CD4-positive, alpha-beta memory T cell (primary cell): ENCODE results near the gene DNAAF8. TPM values are rescaled to one million over a fixed set of nuclear protein-coding genes. Genes with fewer than 3 reads are reported as not detected.

Source experiments
- CTCF ChIA-PET: fragments of 350-600 bp; sonication (Branson Sonifier 250); formaldehyde crosslinking; loops from one replicate; lab custom pipeline; 2021; ENCODE audit warnings: inconsistent platforms; ENCODE audit not compliant: partially characterized antibody; lab: Charles Lee
- POLR2A ChIA-PET: fragments of 350-600 bp; sonication (Branson Sonifier 250); formaldehyde crosslinking; loops from one replicate; lab custom pipeline; 2021; ENCODE audit not compliant: partially characterized antibody; lab: Charles Lee
- DNase-seq, 5 donors: peaks; one replicate each; pipeline versions ENCODE4 v3.0.0 to v3.0.0-alpha.2; 2020 to 2022; ENCODE audit warnings: mixed read lengths in 1 of 5
- H3K27ac ChIP-seq: one replicate; pipeline ENCODE4 v1.7.0; 2013; ENCODE audit warnings: low read depth, low read length
- H3K27me3 ChIP-seq: 2 replicates; pipeline ENCODE4 v1.7.0; 2013; ENCODE audit warnings: mild to moderate bottlenecking, low read length, moderate library complexity; ENCODE audit not compliant: insufficient read depth
- H3K36me3 ChIP-seq: 2 replicates; pipeline ENCODE4 v1.7.0; 2013; ENCODE audit warnings: mild to moderate bottlenecking, low read length, moderate library complexity; ENCODE audit not compliant: insufficient read depth
- H3K4me1 ChIP-seq: 2 replicates; pipeline ENCODE4 v1.7.0; 2013; ENCODE audit warnings: mild to moderate bottlenecking, low read length, moderate library complexity; ENCODE audit not compliant: insufficient read depth
- H3K4me3 ChIP-seq, 2 donors: one replicate each; pipeline ENCODE4 v1.7.0; 2013; ENCODE audit warnings: low read length in 2 of 2, mild to moderate bottlenecking in 1 of 2
- H3K9me3 ChIP-seq, 2 donors: one replicate each; pipeline ENCODE4 v1.7.0; 2013; ENCODE audit warnings: low read length in 2 of 2, control low read depth in 1 of 2; ENCODE audit not compliant: control insufficient read depth in 1 of 2
- H3K27ac Mint-ChIP-seq, 7 donors: one replicate each; pipeline ENCODE4 v1.8.0; 2020 to 2021; ENCODE audit warnings: mixed read lengths in 7 of 7, mild to moderate bottlenecking in 6 of 7, inconsistent platforms in 3 of 7, moderate library complexity in 3 of 7
- H3K27me3 Mint-ChIP-seq, 2 donors: one replicate each; pipeline ENCODE4 v1.8.0; 2020 to 2021; ENCODE audit warnings: mixed read lengths in 2 of 2
- H3K36me3 Mint-ChIP-seq, 2 donors: one replicate each; pipeline ENCODE4 v1.8.0; 2020 to 2021; ENCODE audit warnings: mixed read lengths in 2 of 2, inconsistent platforms in 1 of 2, mild to moderate bottlenecking in 1 of 2
- H3K4me1 Mint-ChIP-seq, 4 donors: one replicate each; pipeline ENCODE4 v1.8.0; 2020 to 2021; ENCODE audit warnings: mixed read lengths in 4 of 4, mild to moderate bottlenecking in 1 of 4
- H3K4me3 Mint-ChIP-seq, 8 donors: one replicate each; pipeline ENCODE4 v1.8.0; 2020 to 2021; ENCODE audit warnings: mixed read lengths in 8 of 8, mild to moderate bottlenecking in 7 of 8, moderate library complexity in 6 of 8, inconsistent platforms in 3 of 8
- H3K9me3 Mint-ChIP-seq, 8 donors: one replicate each; pipeline ENCODE4 v1.8.0; 2020 to 2021; ENCODE audit warnings: mixed read lengths in 8 of 8, mild to moderate bottlenecking in 5 of 8, inconsistent platforms in 3 of 8, moderate library complexity in 1 of 8
- intact Hi-C: fragments of 100-400 bp; cut with micrococcal nuclease; formaldehyde crosslinking; loops from one replicate; pipeline ENCODE4 v1.15.1; 2023
- polyA plus RNA-seq, 2 donors: library from polyadenylated mRNA; unstranded; fragments of 300-500 nt; fragmentation: Illumina TruSeq; gene quantifications; one replicate each; pipeline ENCODE4 v1.2.3, GENCODE V29; 2021
- total RNA-seq, 2 experiments: library from RNA; stranded (reverse); gene quantifications; one replicate each; pipeline ENCODE4 v1.2.3, GENCODE V29; 2021

DNAAF8 gene
- total and polyA plus RNA-seq, 4 experiments from 2014 or later = 0.11 to 0.64 (median 0.12) TPM; not detected in 1

GRCh38 chr16:4788489-4788889, 54.2 kb downstream of the DNAAF8 start:
- no peaks in the 10 kb centered on the region for H3K36me3 ChIP-seq
- intact Hi-C loops = no loop called here
- H3K27me3 Mint-ChIP-seq = peaks cover 0 to 2% of the 10 kb centered on the region in 2 donors
- DNase-seq = no peak
- no peaks in the 10 kb centered on the region for H3K9me3 ChIP-seq
- no peaks in the 10 kb centered on the region for H3K27me3 ChIP-seq
- no peaks in the 10 kb centered on the region for H3K9me3 Mint-ChIP-seq
- ChIA-PET CTCF (no interaction called here), POLR2A (no interaction called here)
- H3K27ac ChIP-seq = no peak overlapping the region
- H3K36me3 Mint-ChIP-seq = no peaks in the 10 kb centered on the region
- no peaks in the 10 kb centered on the region for H3K4me1 ChIP-seq
- H3K4me3 Mint-ChIP-seq = no peak overlapping the region
- no peak overlapping the region for H3K4me3 ChIP-seq
- H3K4me1 Mint-ChIP-seq = no peaks in the 10 kb centered on the region
- peak overlapping the region in 1 of 7 donors; percentile 42 for H3K27ac Mint-ChIP-seq

- no peak overlapping the region for H3K27ac ChIP-seq
- H3K27me3 Mint-ChIP-seq = peaks cover 0 to 2% of the 10 kb centered on the region in 2 donors
- no peaks in the 10 kb centered on the region for H3K4me1 ChIP-seq
- intact Hi-C loops = no loop called here
- H3K36me3 ChIP-seq = no peaks in the 10 kb centered on the region
- DNase-seq = no peak
- no peak overlapping the region for H3K4me3 Mint-ChIP-seq
- H3K27ac Mint-ChIP-seq = peak overlapping the region in 2 of 7 donors; percentile 42 to 46
- POLR2A ChIA-PET = no interaction called here
- no peaks in the 10 kb centered on the region for H3K9me3 ChIP-seq
- H3K9me3 Mint-ChIP-seq = no peaks in the 10 kb centered on the region
- H3K4me1 Mint-ChIP-seq = no peaks in the 10 kb centered on the region
- H3K27me3 ChIP-seq = no peaks in the 10 kb centered on the region
- CTCF ChIA-PET = no interaction called here
- H3K4me3 ChIP-seq = no peak overlapping the region
- H3K36me3 Mint-ChIP-seq = no peaks in the 10 kb centered on the region
Measured at GRCh38 chr16:4788910-4789309, 54.6 kb downstream of the DNAAF8 start.

DNA sequence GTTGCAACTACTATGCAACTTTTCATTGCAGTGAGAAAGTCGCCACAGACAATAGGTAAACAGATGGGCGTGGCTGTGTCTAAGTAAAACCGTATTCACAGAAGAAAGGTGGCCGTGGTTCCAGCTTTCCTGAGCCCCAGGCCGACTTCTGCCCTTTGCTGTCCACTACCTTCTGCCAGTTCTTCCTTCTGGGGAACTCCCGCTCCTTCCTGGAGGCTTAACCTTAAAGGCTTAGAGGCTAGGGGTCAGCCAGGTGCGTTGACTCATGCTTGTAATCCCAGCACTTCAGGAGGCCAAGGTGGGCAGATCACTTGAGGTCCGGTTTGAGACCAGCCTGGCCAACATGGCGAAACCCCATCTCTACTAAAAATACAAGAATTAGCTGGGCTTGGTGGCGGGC, 55.9 kb downstream of the DNAAF8 start:
- ChIA-PET CTCF (no interaction called here), POLR2A (no interaction called here)
- H3K9me3 Mint-ChIP-seq = no peaks in the 10 kb centered on the region
- Histone ChIP-seq H3K4me3 (no peak overlapping the region), H3K27ac (no peak overlapping the region), H3K4me1 (no peaks in the 10 kb centered on the region), H3K27me3 (no peaks in the 10 kb centered on the region), H3K9me3 (no peaks in the 10 kb centered on the region), H3K36me3 (no peaks in the 10 kb centered on the region)
- no peaks in the 10 kb centered on the region for H3K36me3 Mint-ChIP-seq
- DNase-seq = no peak
- no peak overlapping the region for H3K27ac Mint-ChIP-seq
- H3K27me3 Mint-ChIP-seq = peaks cover 0 to 2% of the 10 kb centered on the region in 2 donors
- intact Hi-C loops = no loop called here
- no peak overlapping the region for H3K4me3 Mint-ChIP-seq
- H3K4me1 Mint-ChIP-seq = no peaks in the 10 kb centered on the region

DNA sequence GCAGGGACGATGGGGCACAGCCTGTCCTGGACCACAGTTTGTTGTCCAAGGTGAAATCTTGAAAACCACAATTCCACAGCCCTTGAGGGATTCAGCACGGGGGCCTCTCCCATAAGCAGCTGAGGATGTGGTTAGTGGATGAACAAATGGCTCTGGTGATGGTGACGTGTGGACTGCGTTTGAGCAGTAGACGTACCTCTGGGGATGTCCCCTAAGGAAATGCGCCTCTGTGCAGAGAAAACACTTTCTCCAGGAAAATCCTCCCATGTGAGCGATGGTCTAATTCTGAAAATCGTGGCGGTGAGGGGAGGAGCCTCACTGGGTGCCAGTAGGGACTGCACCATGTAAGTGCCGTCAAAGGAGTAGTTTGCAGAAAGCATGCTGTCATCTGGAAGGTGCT, 56.5 kb downstream of the DNAAF8 start:
- POLR2A ChIA-PET = no interaction called here
- Mint-ChIP-seq H3K27me3 (peaks cover 0 to 2% of the 10 kb centered on the region in 2 donors), H3K4me3 (peak overlapping the region in 1 of 8 donors; percentile 43), H3K4me1 (no peaks in the 10 kb centered on the region), H3K9me3 (no peaks in the 10 kb centered on the region), H3K27ac (no peak overlapping the region), H3K36me3 (no peaks in the 10 kb centered on the region)
- intact Hi-C loops = no loop called here
- CTCF ChIA-PET = no interaction called here
- H3K4me3 ChIP-seq = no peak overlapping the region
- H3K36me3 ChIP-seq = no peaks in the 10 kb centered on the region
- H3K4me1 ChIP-seq = no peaks in the 10 kb centered on the region
- H3K27me3 ChIP-seq = no peaks in the 10 kb centered on the region
- no peaks in the 10 kb centered on the region for H3K9me3 ChIP-seq
- DNase-seq = no peak
- no peak overlapping the region for H3K27ac ChIP-seq

- POLR2A ChIA-PET = no interaction called here
- H3K36me3 Mint-ChIP-seq = no peaks in the 10 kb centered on the region
- H3K27ac Mint-ChIP-seq = no peak overlapping the region
- H3K4me1 Mint-ChIP-seq = no peaks in the 10 kb centered on the region
- H3K4me1 ChIP-seq = no peaks in the 10 kb centered on the region
- H3K9me3 Mint-ChIP-seq = no peaks in the 10 kb centered on the region
- intact Hi-C loops = no loop called here
- no peaks in the 10 kb centered on the region for H3K27me3 ChIP-seq
- DNase-seq = no peak
- H3K9me3 ChIP-seq = no peaks in the 10 kb centered on the region
- H3K4me3 ChIP-seq = no peak overlapping the region
- CTCF ChIA-PET = no interaction called here
- no peak overlapping the region for H3K4me3 Mint-ChIP-seq
- peaks cover 0 to 2% of the 10 kb centered on the region in 2 donors for H3K27me3 Mint-ChIP-seq
- no peaks in the 10 kb centered on the region for H3K36me3 ChIP-seq
- no peak overlapping the region for H3K27ac ChIP-seq
Measured at GRCh38 chr16:4792951-4793513, 58.7 kb downstream of the DNAAF8 start.

DNA sequence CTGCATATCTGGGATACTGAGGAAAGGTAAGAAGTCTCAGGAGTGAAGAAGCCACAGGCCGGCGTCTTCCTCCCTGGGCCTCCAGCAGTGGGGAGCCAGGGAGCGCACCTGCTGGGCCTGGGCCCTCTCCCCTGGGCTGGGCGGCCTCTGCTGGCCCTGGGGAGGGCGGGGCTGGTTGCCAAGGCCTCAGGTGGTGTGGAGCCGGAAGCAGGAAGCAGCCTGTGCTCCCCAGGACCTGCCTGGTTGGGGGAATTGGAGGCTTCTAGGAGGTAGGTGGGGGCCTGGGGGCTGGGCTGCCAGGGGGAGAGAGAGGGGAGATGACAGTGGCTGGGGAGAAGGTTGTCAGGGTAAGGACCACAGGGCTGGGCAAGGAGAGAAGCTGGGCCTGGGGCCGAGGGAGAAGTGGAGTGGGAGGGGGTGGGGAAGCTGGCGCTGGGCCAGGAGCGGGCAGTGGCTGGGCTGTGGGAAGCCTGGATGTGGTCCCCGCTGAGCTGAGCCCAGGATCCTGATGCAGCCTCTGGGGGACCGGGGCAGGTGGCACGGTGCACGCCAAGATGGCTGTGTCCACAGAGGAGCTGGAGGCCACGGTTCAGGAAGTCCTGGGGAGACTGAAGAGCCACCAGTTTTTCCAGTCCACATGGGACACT, 61.0 kb downstream of the DNAAF8 start, which contains the start of gene SMIM22:
Gene SMIM22 (plus strand): TSS at position 189 of the 647 bp plus-strand sequence. CDS start 366 bp downstream, at position 555.
- Histone ChIP-seq H3K27ac (no peak within 1 kb of the TSS), H3K4me3 (no peak within 1 kb of the TSS), H3K36me3 (no peaks in the 10 kb centered on the region), H3K4me1 (no peaks in the 10 kb centered on the region), H3K27me3 (no peaks in the 10 kb centered on the region), H3K9me3 (no peaks in the 10 kb centered on the region)
- intact Hi-C loops = no loop called here
- no peak within 1 kb of the TSS for H3K27ac Mint-ChIP-seq
- peaks cover 0 to 2% of the 10 kb centered on the region in 2 donors for H3K27me3 Mint-ChIP-seq
- peaks cover 0 to 1% (median 0%) of the 10 kb centered on the region in 4 donors for H3K4me1 Mint-ChIP-seq
- DNase-seq = no peak
- no peak within 1 kb of the TSS for H3K4me3 Mint-ChIP-seq
- CTCF ChIA-PET = no interaction called here
- POLR2A ChIA-PET = no interaction called here
- no peaks in the 10 kb centered on the region for H3K9me3 Mint-ChIP-seq
- H3K36me3 Mint-ChIP-seq = no peaks in the 10 kb centered on the region

DNA sequence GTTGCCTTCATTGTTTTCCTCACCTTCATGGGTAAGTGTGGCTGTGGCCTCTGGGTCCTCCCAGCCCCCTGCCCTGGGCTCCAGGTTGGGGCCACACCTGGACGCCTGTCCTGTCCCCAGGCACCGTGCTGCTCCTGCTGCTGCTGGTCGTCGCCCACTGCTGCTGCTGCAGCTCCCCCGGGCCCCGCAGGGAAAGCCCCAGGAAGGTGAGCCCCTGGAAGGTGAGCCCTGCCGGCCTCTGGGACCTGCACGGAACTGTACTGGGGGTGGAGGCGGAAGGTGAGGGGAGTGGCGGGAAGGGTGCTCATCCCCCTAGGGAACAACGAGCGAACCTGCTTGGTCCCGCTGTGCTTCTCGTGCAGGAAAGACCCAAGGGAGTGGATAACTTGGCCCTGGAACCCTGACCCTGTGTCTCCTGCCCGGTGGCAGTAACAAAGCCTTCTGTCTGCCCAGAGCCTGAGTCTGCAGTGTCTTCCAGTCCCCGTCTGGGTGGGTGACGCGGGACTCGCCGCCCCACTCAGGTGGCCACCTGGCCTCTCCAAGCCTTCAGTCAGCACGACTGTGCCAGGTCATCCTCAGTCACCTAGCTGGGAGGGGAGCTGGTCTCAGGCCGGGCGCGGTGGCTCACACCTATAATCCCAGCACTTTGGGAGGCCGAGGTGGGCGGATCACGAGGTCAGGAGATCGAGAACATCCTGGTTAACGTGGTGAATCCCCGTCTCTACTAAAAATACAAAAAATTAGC, 61.7 kb downstream of the DNAAF8 start:
- Mint-ChIP-seq H3K27me3 (peaks cover 0 to 2% of the 10 kb centered on the region in 2 donors), H3K36me3 (peaks cover 0 to 1% of the 10 kb centered on the region in 2 donors), H3K4me3 (no peak overlapping the region), H3K27ac (no peak overlapping the region), H3K4me1 (peaks cover 0 to 8% (median 4%) of the 10 kb centered on the region in 4 donors), H3K9me3 (no peaks in the 10 kb centered on the region)
- no peak overlapping the region for H3K4me3 ChIP-seq
- no peaks in the 10 kb centered on the region for H3K4me1 ChIP-seq
- no peaks in the 10 kb centered on the region for H3K9me3 ChIP-seq
- H3K27me3 ChIP-seq = no peaks in the 10 kb centered on the region
- intact Hi-C loops = no loop called here
- CTCF ChIA-PET = no interaction called here
- H3K27ac ChIP-seq = no peak overlapping the region
- no peaks in the 10 kb centered on the region for H3K36me3 ChIP-seq
- POLR2A ChIA-PET = no interaction called here
- no peak for DNase-seq
